HL-60/S4 treated with phorbol 12-myristate 13-acetate at 8.2 ng/mL for 4 days and 3 days (cell line): ENCODE results near the gene TFAP2E.
"Not testable (repeated sequence)": the region's sequence is repeated elsewhere in the genome, so short reads cannot be mapped to it uniquely, and the experiment has no call there.

Experiments
- in situ Hi-C: fragments of 300-500 bp; cut with MboI; formaldehyde crosslinking; loops from 2 replicates; pipeline ENCODE4 v1.15.0; 2022; ENCODE audit warnings: low sequenced_read_pairs

Gene TFAP2E

DNA sequence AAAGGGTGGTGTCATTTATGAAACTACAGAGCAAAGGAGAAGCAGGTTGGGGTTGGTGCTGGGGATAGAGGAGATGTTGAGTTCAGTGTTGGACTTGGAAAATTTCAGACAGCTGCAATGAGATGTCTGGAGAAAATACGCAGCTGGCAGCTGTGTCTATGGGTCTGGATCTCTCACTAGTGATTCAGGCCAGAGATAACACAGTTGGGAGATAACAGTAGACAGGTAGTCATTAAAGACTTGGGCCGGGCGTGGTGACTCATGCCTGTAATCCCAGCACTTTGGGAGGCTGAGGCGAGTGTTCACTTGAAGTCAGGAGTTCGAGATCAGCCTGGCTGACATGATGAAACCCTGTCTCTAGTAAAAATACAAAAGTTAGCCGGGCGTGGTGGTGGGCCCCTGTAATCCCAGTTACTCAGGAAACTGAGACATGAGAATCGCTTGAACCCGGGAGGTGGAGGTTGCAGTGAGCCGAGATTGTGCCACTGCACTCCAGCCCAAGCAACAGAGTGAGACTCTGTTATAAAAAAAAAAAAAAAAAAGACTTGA is 2.5 kb upstream of the TFAP2E start:
- in situ Hi-C loops: no loop called here

DNA sequence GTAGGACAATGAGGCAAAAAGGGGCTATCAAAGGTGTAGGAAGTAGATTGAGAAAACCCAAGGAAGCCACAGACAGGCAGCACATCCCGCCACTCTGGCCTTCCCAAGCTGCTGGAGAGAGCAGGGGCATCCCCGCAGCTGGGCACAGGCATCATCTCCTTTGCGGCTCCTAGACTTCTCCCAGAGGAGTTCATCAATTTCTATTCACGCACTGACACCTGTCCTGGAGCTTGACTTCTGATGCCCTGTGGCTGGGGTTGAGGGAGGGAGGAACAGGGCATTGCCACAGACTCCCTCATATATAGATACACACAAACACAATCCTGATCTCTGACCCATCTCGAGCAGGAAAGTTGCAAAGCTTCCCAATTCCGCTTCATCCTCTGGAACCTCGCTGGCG is 1.9 kb upstream of the TFAP2E start:
- in situ Hi-C loops: no loop called here

DNA sequence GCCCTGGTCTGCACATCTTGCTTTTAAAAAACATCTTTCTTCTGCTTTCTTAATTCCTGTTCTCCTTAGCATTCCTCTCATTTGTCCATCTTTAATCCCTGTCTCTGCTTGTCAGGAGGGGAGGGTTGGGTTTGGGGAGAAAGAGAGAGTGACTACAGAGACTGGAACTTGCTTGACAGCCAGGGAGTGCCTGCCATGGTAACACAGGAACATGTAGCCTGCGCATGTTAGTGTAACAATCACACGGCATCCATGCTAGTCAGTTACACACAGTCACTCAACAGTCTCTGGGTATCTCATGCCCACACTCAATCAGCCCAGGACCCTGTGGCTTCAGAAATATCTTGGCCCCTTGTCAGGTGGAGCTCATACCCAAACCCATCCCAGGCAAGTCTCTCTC is 818 bp upstream of the TFAP2E start:
- in situ Hi-C loops: no loop called here

DNA sequence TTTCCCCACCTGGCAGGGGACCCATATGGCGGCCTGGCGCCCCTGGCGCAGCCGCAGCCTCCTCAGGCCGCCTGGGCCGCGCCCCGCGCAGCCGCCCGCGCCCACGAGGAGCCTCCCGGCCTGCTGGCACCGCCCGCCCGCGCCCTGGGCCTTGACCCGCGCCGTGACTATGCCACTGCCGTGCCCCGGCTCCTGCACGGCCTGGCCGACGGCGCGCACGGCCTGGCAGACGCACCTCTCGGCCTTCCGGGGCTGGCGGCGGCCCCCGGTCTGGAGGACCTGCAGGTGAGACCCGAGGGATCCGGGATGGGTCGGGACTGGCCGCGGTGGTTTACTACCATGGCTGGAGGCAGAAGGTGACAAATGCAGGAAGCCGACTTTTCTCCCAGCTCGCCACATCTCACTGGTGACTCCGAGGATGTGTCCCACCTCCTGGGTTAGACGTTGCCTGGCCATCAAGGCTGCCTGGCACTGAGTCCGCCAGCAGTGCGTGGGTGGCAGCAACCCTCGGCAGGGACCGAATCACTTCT is 1.1 kb downstream of the TFAP2E start:
- in situ Hi-C loops: no loop called here

DNA sequence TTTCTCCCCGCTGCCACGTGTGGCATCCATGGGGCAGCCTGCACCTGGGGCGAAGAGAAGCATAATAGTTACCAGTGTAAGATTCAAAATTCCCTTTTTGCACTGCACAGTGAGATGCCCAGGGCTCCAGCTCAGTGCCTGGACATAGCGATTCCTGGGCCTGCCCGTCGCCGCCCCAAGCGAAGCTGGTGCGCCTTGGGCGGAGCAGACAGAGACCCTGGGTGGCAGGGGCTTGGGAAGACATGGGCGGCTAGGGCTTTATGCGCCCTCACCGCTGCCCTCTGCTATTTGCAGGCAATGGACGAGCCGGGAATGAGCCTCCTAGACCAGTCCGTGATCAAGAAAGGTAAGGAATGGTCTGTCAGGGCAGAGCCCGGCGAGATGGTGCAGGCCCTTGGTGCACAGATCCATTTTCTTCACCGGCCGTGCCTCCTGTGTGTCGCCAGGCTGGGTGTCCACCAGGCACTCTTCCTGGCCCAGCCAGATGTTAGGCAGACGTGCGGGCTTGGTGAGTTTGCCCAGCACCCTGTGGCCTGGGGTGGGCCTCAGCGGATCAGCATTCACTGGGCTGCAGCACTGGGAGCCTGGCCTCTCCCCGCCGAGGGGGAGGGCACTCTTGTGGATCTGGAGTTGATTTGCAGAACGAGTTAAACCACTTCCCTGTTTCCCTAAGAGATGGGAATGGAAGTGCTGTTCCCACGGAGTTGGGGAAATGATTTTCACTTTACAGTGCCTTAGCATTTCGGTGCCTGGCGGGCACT is 1.7 kb downstream of the TFAP2E start:
- in situ Hi-C loops: no loop called here

DNA sequence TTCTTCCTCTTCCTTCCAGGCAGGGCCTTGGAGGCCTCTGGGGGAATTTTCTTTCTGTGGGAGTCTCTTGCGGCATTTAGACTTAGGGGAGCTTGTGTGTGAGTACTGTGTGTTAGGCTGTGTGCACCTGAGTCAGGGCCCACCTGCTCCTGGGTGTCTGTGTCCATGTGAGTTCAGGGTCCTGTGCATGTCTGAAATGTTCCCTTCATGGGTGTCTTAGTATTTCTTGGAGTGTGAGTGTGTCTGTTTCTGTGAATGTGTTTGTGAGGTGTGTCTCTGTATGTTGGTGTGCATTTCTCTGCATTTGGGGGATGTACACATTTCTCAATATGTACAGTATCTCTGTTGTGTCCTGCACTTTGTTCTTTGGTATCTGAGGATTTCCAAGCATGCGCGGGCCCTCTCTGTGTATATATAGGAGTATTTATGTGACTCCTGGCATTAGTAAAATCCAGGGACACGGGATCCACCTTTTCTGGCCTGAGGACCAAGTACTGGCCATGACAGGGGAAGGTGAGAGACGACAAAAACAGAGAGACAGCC is 2.4 kb downstream of the TFAP2E start:
- in situ Hi-C loops: no loop called here

DNA sequence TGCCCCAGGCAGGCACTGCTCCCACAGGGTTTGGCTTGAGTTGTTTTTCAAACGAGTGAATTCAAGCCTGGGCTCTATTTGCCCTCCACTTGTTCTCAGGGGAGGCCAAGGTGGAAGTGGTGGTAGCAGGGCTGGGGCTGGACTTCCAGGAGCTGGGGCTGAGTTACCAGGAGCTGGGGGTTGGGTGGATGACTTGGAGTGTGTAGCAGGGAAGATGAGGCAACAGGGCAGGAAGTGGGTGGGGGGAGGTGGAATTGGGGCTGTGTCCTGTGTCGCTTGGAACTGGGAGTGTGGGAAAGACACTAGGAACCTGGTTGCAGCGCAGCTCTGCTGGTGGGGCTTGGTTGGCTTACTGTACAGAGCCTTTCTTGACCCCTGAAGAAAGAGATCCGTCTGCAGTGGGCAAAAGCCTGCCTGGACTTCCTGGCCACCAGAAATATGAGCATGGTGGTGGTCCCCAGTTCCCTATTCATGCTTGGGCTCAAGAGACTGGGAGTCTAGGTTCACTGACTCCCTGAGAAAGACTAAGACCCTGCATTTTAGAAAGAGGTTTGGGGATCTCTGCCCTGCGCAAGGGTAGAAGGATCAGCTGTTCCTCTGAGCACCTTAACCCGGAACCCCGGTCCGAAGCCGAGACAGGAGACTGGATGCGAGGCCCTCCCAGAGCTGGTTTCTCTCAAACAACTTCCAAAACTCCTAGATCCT is 3.1 kb downstream of the TFAP2E start:
- in situ Hi-C loops: no loop called here

DNA sequence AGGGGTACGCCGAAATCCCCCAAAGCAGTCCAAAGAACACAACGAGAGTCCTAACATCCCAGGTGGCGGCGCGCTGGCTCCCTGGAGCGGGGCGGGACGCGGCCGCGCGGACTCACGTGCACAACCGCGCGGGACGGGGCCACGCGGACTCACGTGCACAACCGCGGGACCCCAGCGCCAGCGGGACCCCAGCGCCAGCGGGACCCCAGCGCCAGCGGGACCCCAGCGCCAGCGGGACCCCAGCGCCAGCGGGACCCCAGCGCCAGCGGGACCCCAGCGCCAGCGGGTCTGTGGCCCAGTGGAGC is 3.6 kb downstream of the TFAP2E start:
- in situ Hi-C loops: not testable (repeated sequence)

DNA sequence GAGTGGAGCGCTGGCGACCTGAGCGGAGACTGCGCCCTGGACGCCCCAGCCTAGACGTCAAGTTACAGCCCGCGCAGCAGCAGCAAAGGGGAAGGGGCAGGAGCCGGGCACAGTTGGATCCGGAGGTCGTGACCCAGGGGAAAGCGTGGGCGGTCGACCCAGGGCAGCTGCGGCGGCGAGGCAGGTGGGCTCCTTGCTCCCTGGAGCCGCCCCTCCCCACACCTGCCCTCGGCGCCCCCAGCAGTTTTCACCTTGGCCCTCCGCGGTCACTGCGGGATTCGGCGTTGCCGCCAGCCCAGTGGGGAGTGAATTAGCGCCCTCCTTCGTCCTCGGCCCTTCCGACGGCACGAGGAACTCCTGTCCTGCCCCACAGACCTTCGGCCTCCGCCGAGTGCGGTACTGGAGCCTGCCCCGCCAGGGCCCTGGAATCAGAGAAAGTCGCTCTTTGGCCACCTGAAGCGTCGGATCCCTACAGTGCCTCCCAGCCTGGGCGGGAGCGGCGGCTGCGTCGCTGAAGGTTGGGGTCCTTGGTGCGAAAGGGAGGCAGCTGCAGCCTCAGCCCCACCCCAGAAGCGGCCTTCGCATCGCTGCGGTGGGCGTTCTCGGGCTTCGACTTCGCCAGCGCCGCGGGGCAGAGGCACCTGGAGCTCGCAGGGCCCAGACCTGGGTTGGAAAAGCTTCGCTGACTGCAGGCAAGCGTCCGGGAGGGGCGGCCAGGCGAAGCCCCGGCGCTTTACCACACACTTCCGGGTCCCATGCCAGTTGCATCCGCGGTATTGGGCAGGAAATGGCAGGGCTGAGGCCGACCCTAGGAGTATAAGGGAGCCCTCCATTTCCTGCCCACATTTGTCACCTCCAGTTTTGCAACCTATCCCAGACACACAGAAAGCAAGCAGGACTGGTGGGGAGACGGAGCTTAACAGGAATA is 4.2 kb downstream of the TFAP2E start:
- in situ Hi-C loops: no loop called here

DNA sequence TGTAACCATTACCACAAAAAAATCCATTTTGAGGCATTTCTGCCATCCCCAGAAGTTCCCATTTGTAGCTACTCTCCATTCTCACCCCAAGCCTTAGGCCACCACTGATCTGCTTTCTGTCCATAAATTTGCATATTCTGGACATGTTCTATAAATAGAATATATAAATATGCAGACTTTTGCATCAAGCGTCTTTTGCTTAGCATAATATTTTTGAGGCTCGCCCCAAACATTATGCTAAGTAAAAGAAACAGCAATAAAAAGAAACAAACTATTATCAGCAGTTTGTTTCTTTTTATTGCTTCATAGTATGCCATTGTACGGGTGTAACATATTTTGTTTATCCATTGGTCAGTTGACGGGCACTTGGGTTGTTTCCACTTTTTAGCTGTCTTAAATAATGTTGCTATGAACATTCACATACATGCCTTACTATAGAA is 7.9 kb downstream of the TFAP2E start:
- in situ Hi-C loops: no loop called here

DNA sequence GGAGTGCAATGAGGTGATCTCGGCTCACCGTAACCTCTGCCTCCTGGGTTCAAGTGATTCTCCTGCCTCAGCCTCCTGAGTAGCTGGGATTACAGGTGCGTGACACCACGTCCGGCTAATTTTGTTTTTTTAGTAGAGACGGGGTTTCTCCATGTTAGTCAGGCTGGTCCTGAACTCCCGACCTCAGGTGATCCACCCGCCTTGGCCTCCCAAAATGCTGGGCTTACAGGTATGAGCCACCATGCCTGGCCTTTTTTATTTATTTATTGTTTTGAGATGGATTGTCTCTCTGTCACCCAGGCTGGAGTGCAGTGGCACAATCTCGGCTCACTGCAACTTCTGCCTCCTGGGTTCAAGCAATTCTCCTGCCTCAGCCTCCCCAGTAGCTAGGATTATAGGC is 8.5 kb downstream of the TFAP2E start:
- in situ Hi-C loops: not testable (repeated sequence)

DNA sequence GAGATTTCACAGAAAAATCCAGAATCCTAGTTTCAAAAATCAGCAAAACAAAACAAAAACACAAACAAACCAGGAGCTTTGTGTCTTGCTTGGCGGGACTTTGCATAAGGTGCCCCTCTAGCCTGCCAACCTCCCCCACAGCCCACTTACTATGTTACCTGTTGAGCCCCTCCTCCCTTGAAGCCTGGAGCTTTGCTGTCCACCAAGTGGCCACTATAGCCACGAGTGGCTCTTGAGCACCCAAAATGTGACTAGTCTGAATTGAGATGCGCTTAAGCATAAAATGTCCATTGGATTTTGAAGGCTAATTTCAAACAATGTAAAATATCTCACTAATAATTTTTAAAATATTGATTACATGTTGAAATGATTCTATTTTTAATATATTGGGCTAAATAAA is 12.2 kb downstream of the TFAP2E start:
- in situ Hi-C loops: no loop called here

DNA sequence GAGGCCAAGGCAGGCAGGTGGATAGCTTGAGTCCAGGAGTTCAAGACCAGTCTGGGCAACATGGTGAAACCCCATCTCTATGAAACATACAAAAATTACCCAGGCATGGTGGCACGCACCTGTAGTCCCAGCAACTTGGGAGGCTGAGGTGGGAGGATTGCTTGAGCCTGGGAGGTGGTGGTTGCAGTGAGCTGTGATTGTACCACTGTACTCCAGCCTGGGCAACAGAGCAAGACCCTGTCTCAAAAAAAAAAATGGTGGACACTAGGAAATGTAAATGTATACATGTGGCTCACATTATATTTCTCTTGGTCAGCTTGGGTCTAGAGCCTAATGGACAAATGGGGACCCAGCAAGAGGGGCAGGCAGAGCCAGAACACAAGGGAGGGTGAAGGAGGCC is 12.7 kb downstream of the TFAP2E start:
- in situ Hi-C loops: not testable (repeated sequence)

DNA sequence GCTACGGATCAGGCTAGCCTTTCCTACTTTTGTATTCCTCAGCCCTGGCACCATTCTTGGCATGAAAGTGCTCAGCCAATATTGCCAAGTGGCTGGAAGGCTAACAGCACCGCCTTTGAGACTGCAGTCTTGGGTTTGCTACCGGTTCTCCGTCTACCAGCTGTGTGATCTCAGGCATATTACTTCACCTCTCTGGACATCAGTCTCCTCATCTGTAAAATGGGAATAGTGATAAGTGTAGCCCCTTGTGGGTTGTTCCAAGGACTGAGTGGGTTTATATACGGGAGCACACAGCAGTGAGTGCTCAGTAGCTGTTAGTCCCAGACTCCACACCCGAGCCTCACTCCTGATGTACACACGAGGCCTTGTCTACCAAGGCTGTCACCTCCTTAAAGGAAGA is 13.7 kb downstream of the TFAP2E start:
- in situ Hi-C loops: no loop called here

DNA sequence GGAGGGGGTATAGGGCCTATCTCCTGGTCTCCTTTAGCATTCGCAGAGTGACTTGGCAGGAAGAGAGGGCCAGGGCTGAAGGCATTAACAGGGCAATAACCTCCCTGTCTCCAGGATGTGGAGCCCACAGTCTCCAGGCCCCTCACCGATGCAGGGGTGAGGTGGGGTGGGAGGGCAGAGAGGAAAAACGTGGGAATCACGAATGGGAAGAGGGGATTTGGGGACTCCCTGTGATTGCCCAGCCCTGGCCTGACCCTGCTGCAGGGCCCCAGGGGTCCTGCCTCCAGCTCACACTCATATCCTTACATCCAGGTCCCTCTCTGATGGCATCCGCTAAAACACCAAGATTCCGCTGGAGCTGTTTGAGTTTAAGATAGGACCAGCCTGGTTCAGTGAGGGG is 14.6 kb downstream of the TFAP2E start:
- in situ Hi-C loops: no loop called here

DNA sequence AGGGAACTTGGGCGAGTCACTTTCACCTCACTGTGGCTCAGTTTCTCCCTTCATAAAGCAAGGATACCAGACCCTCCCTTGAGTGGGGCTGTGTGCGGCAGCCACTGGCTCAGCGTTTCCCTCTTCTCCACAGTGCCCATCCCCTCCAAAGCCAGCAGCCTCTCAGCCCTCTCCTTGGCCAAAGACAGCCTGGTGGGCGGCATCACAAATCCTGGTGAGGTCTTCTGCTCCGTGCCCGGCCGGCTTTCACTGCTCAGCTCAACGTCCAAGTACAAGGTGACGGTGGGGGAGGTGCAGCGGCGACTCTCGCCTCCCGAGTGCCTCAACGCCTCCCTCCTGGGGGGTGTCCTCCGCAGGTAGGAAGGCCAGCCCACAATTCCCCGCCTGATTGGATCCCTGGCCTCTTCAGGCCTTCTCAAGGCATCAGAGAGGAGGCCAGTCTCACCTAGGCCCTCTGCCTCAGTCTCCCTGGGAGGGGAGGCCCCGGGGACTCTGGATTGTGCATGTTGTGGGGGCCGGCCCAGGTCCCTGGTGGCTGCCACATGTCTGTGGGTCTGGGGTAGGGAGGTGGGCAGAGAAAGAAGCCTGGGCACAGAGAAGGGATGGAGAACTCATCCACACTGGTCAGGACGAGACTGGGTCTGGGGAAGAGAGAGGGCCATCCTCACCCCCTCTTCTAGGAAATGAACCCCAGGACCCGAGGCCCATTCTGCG is 15.2 kb downstream of the TFAP2E start:
- in situ Hi-C loops: no loop called here

DNA sequence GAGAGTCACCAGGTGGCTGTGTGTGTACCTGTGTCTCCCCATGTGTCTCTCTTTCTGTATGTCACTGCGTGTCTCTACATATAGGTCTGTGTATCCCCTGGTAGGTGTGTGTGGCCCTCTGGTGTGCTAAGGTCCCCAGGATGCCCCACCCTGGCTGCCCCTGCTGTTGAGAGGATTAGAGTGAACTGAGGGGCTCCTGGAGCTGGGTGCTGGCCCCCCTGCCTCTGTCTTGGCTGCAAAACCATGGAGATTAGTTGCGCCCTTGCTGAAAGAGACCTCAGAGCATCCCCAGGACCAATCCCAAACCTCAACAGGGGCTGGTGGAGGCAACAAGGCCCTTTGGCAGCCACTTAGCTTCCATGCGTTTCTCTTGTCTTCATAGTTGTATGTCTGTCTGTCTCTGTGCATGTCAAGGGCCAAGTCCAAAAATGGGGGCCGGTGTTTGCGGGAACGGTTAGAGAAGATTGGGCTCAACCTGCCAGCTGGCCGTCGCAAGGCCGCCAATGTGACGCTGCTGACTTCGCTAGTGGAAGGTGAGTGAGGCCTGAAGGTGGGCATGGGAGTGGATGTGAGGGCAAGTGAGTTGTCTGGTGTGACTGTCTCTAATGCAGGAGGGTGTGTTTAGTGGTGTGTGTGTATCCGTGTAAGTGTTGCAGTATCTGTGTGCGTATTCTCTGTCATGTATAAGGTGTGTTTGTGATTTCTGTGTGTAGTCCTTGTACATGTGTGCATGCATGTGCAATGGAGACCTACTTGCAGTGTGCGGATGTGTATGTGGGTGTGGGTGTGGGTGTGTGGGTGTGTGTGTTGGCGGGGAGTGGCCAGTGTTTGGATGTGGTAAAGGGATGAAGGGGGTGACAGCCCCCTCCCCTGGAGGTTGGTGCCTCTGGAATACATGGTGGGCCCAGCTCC is 16.7 kb downstream of the TFAP2E start:
- in situ Hi-C loops: no loop called here

DNA sequence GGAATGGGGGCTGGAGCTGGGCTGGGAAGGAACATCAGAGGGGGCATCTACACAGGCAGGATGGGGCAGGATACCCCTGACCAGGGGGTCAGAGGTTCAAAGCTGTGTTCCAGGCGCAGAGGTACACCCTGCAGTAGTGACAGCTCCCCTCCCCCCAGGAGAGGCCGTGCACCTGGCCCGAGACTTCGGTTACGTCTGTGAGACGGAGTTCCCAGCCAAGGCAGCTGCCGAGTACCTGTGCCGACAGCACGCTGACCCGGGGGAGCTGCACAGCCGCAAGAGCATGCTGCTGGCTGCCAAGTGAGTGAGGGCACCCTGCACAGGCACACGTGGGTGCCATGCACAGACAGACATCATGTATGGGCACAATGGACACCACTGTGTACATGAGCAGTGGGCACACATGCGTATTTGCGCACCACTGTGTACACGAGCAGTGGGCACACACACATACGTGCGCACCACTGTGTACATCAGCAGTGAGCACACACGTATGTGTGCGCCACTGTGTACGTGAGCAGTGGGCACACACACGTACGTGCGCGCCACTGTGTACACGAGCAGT is 17.4 kb downstream of the TFAP2E start:
- in situ Hi-C loops: no loop called here

DNA sequence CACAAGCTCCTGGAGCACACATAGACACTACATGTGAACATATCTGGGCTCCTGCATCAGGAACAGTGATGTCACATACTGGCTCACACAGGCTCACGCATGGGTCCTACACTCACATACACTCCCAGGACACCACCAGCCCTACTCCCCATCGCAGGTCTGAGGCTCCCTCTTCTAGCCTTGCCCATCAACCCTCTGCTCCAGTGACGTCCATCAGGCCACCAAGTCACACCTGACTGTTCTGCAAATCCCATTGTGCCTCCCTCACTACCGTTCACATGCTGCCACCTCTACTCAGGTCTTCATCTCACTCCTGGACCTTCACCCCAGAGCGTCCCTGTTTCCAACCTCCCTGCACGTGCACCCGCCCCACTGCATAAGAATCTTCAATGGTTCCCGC is 18.1 kb downstream of the TFAP2E start:
- in situ Hi-C loops: no loop called here
